Neural progenitor cell (in vitro differentiated cells): Measurements from ENCODE around the gene SERPINA12.

Source experiments
- CTCF ChIP-seq: fragments of 200-600 bp; sonication (generic); IDR thresholded peaks from 2 replicates; pipeline ENCODE4 v1.5.1; 2017; ENCODE audit warnings: antibody characterized with exemption, mild to moderate bottlenecking
- EZH2 ChIP-seq: fragments of 200-600 bp; sonication (generic); IDR thresholded peaks from 2 replicates; pipeline ENCODE4 v1.6.1; 2017; ENCODE audit warnings: antibody characterized with exemption, mild to moderate bottlenecking, moderate library complexity

GRCh38 chr14:94451826-94452225 lies 57.4 kb downstream of the SERPINA12 start:
- TF ChIP-seq CTCF (no peak), EZH2 (no peak)
